HL-60/S4 (cell line): ENCODE data around the gene ALG9.

Experiments
- in situ Hi-C: fragments of 300-500 bp; cut with MboI; formaldehyde crosslinking; loops from 2 replicates; pipeline ENCODE4 v1.14.3; 2022; ENCODE audit warnings: low sequenced_read_pairs

Gene ALG9

GRCh38 chr11:111774955-111775710 is 96.2 kb downstream of the ALG9 start:
- in situ Hi-C loops: loop anchor here (10.0 to 25.0 kb wide), 3 partner anchors 170 to 313 kb away; partner anchors contain the start of gene SIK2

GRCh38 chr11:111772535-111772934 is 98.8 kb downstream of the ALG9 start:
- in situ Hi-C loops: loop anchor here (10.0 kb wide), 2 partner anchors 168 to 198 kb away; partner anchors contain the start of gene SIK2

- in situ Hi-C loops: loop anchor here (10.0 kb wide), 2 partner anchors 166 to 196 kb away; partner anchors contain the start of gene SIK2
These were observed 100.2 kb downstream of the ALG9 start for GRCh38 chr11:111771205-111771604.

GRCh38 chr11:111770581-111771134 is 100.7 kb downstream of the ALG9 start:
- in situ Hi-C loops: loop anchor here (10.0 kb wide), 2 partner anchors 166 to 196 kb away; partner anchors contain the start of gene SIK2

- in situ Hi-C loops: no loop called here
These were observed 104.6 kb downstream of the ALG9 start for GRCh38 chr11:111766834-111767142.

GRCh38 chr11:111765984-111766833 is 105.2 kb downstream of the ALG9 start, which contains the start of gene PPP2R1B:
PPP2R1B (minus strand) TSS chr11:111766389; CDS start chr11:111766361, 28 bp downstream.
- in situ Hi-C loops: no loop called here

GRCh38 chr11:111765320-111765983 is 105.9 kb downstream of the ALG9 start:
- in situ Hi-C loops: no loop called here

- in situ Hi-C loops: no loop called here
These were observed 106.8 kb downstream of the ALG9 start for GRCh38 chr11:111764621-111765020.

- in situ Hi-C loops: no loop called here
These were observed 108.3 kb downstream of the ALG9 start for GRCh38 chr11:111762981-111763643.

- in situ Hi-C loops: no loop called here
These were observed 108.9 kb downstream of the ALG9 start for GRCh38 chr11:111762526-111762925.

- in situ Hi-C loops: no loop called here
These were observed 110.3 kb downstream of the ALG9 start for GRCh38 chr11:111761036-111761435.

GRCh38 chr11:111759778-111760407 is 111.5 kb downstream of the ALG9 start:
- in situ Hi-C loops: no loop called here

- in situ Hi-C loops: no loop called here
These were observed 112.0 kb downstream of the ALG9 start for GRCh38 chr11:111759376-111759775.

GRCh38 chr11:111756097-111756496 is 115.3 kb downstream of the ALG9 start:
- in situ Hi-C loops: no loop called here

- in situ Hi-C loops: no loop called here
These were observed 121.7 kb downstream of the ALG9 start for GRCh38 chr11:111749646-111750045.

GRCh38 chr11:111748035-111748804 is 123.2 kb downstream of the ALG9 start:
- in situ Hi-C loops: no loop called here

GRCh38 chr11:111745719-111746504 is 125.5 kb downstream of the ALG9 start:
- in situ Hi-C loops: no loop called here

- in situ Hi-C loops: no loop called here
These were observed 127.7 kb downstream of the ALG9 start for GRCh38 chr11:111743700-111744099.
